Activated B cell treated with CpG ODN at 0.5 μM for 24 hours (primary cell): Measurements from ENCODE around the gene FAM186B. TPM values are rescaled to one million over a fixed set of nuclear protein-coding genes. Genes with fewer than 3 reads are reported as not detected.

Experiments used
- ATAC-seq: fragments of 200-7000 bp; cut with Tn5 transposase; one replicate; pipeline ENCODE4 v1.10.0; 2021; ENCODE audit warnings: low read depth, mild to moderate bottlenecking, moderate library complexity
- CTCF ChIA-PET: fragments of 350-600 bp; sonication (Branson Sonifier 250); formaldehyde crosslinking; loops from one replicate; lab custom pipeline; 2021; ENCODE audit warnings: antibody characterized with exemption; lab: Charles Lee
- POLR2A ChIA-PET: fragments of 350-600 bp; sonication (Branson Sonifier 250); formaldehyde crosslinking; loops from one replicate; lab custom pipeline; 2021; ENCODE audit warnings: antibody characterized with exemption; lab: Charles Lee
- DNase-seq: peaks from one replicate; pipeline ENCODE4 v3.0.0; 2022
- H3K27ac Mint-ChIP-seq: one replicate; pipeline ENCODE4 v1.8.0; 2020; ENCODE audit warnings: mixed read lengths
- H3K27me3 Mint-ChIP-seq: one replicate; pipeline ENCODE4 v1.8.0; 2021; ENCODE audit warnings: mixed read lengths
- H3K36me3 Mint-ChIP-seq: one replicate; pipeline ENCODE4 v1.8.0; 2021; ENCODE audit warnings: low read depth, mixed read lengths
- H3K4me1 Mint-ChIP-seq: one replicate; pipeline ENCODE4 v1.8.0; 2021; ENCODE audit warnings: mixed read lengths
- H3K4me3 Mint-ChIP-seq: one replicate; pipeline ENCODE4 v1.8.0; 2020; ENCODE audit warnings: mild to moderate bottlenecking, mixed read lengths
- H3K9me3 Mint-ChIP-seq: one replicate; pipeline ENCODE4 v1.8.0; 2020; ENCODE audit warnings: mixed read lengths
- CTCF ChIP-seq: fragments of 200-600 bp; IDR thresholded peaks from one replicate; pipeline ENCODE4 v1.8.0; 2022; ENCODE audit warnings: antibody characterized with exemption, mild to moderate bottlenecking
- intact Hi-C: fragments of 100-400 bp; cut with micrococcal nuclease; formaldehyde crosslinking; loops from one replicate; pipeline ENCODE4 v1.15.1; 2024
- total RNA-seq: library from RNA; stranded (reverse); gene quantifications from 2 replicates; pipeline ENCODE4 v1.2.3, GENCODE V29; 2022

The FAM186B gene
- total RNA-seq, 1 donor from 2014 or later, result 1.5 TPM

DNA sequence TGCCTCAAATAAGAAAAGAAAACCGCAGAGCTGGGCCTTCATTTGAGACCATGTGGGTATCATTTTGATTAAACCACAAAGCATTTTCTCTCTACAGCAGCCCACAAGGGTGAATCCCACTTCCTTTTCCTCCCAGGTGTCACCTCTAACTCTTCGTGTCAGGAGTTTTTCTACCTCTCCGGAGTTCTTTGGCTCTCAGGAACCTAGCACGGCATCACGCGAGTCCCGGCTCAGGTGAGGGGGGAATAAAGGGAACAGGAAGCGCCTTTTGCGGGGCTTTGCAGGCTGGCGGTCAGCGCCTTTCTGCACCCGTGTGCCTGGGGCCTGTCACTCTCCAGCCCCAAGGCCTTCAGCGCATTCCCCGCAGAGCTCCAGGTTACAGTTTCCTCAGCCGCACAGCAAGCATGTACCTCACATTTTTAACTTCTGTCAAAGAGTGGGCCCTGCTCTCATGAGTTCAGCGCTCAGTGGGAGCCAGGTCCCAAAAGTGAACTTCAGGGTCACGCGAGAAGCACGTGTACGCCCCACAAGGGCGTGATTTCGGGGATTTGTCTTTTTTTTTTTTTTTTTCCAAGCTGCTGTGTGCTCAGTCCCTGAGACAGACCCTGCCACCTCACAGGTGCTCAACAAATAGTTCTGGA is 17.2 kb upstream of the FAM186B start:
- H3K36me3 Mint-ChIP-seq, result no peaks in the 10 kb centered on the region
- DNase-seq (peak; percentile 42), ATAC-seq (peak; percentile 29)
- H3K27me3 Mint-ChIP-seq, result no peaks in the 10 kb centered on the region
- intact Hi-C loops, result loop anchor here (1.0 to 5.0 kb wide), 10 partner anchors 40 to 488 kb away; partner anchors contain the start of genes BCDIN3D, FMNL3, MCRS1 and SPATS2
- ChIA-PET CTCF (interaction anchor here (1.0 to 1.6 kb wide), 6 partner anchors 9 to 291 kb away, joined by 3 to 6 read pairs (median 4); no protein-coding TSS in a partner anchor), POLR2A (interaction anchor here (0.6 to 2.5 kb wide), 29 partner anchors 10 to 769 kb away, joined by 3 to 23 read pairs (median 4); partner anchors contain the start of genes BCDIN3D, COX14, FKBP11 and FMNL3)
- no peak for TF ChIP-seq CTCF
- H3K9me3 Mint-ChIP-seq, result no peaks in the 10 kb centered on the region
- peaks cover 25% of the 10 kb centered on the region for H3K4me1 Mint-ChIP-seq
- H3K27ac Mint-ChIP-seq, result peak overlapping the region; percentile 86
- H3K4me3 Mint-ChIP-seq, result peak overlapping the region; percentile 88

DNA sequence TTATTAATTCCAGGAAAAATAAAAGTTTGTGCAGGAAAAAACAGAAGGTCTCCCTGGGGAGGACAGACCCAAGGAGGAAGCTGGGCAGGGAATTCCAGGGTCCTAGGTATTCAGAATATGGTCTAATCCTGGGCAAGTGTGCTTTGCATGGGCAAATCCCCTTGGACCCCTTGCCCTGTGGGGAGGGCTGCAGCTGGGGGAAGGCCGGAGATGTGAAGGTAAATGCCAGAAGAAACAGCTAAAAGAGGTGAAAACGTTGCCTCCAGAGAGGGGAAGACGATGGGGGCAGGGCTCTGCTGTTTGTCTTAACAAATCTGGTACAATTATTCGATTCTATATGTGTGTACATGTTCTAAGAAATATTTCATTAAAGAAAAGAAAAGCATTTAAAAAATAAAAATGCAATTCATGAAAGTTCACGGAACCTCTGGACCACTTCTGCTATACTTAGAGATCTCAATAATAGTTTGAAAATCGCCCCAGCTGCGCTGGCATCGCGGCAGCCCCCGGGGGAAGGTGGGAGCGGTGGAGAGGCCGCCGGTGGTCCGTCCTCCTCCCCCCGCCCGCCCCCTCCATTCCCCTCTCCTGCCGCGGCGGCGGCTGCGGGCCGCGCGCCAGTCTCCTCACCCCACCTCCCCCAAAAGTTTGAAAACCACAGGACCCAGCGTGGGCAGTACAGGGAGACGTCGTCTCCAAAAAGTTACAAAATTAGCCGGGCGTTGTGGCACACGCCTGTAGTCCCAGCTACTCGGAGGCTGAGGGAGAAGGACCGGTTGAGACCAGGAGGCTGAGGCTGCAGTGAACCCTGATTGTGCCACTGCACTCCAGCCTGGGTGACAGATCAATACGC is 16.4 kb upstream of the FAM186B start:
- TF ChIP-seq CTCF, result no peak
- peak overlapping the region; percentile 86 for H3K27ac Mint-ChIP-seq
- intact Hi-C loops, result loop anchor here (1.0 to 5.0 kb wide), 6 partner anchors 40 to 489 kb away; partner anchors contain the start of genes BCDIN3D, SPATS2 and TROAP
- peak overlapping the region; percentile 88 for H3K4me3 Mint-ChIP-seq
- H3K36me3 Mint-ChIP-seq, result no peaks in the 10 kb centered on the region
- DNase-seq, result no peak
- CTCF ChIA-PET, result interaction anchor here (1.6 kb wide), 1 partner anchor 290 kb away, joined by 4 read pairs; no protein-coding TSS in a partner anchor
- peaks cover 25% of the 10 kb centered on the region for H3K4me1 Mint-ChIP-seq
- H3K27me3 Mint-ChIP-seq, result no peaks in the 10 kb centered on the region
- ATAC-seq, result no peak
- POLR2A ChIA-PET, result interaction anchor here (0.6 to 2.5 kb wide), 16 partner anchors 11 to 663 kb away, joined by 3 to 23 read pairs (median 4); partner anchors contain the start of genes BCDIN3D, LIMA1, MCRS1 and NCKAP5L
- no peaks in the 10 kb centered on the region for H3K9me3 Mint-ChIP-seq

DNA sequence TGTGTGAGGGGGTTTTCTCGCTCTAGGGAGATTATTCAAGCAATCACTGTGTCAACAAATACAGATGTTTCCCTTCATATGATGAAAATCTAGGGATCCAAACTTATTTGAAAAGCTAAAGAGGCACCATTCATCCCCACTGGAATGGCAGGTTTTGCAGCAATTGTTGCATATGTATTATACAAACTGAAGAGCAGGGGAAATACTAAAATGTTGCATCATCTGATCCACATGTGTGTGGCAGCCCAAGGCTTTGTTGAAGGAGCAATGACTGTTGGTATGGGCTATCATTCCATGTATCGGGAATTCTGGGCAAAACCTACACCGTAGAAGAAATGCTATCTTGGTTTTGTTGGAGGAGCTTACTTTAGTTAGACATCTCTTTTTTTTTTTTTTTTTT is 13.8 kb upstream of the FAM186B start:
- no peaks in the 10 kb centered on the region for H3K9me3 Mint-ChIP-seq
- no peaks in the 10 kb centered on the region for H3K36me3 Mint-ChIP-seq
- H3K4me3 Mint-ChIP-seq, result no peak overlapping the region
- H3K27me3 Mint-ChIP-seq, result peaks cover 2% of the 10 kb centered on the region
- ChIA-PET POLR2A (interaction anchor here (0.7 to 1.0 kb wide), 2 partner anchors 52 to 122 kb away, joined by 4 to 6 read pairs; partner anchors contain the start of gene TMBIM6), CTCF (interaction anchor here (0.6 kb wide), 1 partner anchor 215 kb away, joined by 4 read pairs; no protein-coding TSS in a partner anchor)
- DNase-seq, result no peak
- H3K4me1 Mint-ChIP-seq, result peaks cover 25% of the 10 kb centered on the region
- intact Hi-C loops, result no loop called here
- H3K27ac Mint-ChIP-seq, result no peak overlapping the region
- no peak for ATAC-seq
- no peak for TF ChIP-seq CTCF

DNA sequence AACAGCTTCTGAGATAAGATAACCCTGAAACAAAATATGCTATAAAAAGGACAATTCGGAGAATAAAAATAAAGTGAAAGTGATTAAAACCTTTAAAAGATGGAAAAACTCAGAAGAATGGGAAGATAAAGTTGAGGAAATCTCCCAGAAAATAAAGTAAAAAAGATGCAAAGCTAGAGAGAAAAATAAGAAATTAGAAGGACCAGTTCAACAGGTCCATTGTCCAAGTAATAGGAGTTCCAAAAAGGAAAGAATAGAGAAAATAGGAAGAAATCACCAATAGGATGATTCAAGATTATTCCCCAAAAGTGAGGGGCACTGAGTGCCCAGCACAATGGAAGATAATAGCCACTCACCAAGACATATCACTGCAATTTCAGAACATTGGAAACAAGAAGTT is 13.1 kb upstream of the FAM186B start:
- CTCF ChIA-PET, result no interaction called here
- Mint-ChIP-seq H3K4me1 (peaks cover 21% of the 10 kb centered on the region), H3K27ac (no peak overlapping the region), H3K9me3 (no peaks in the 10 kb centered on the region), H3K36me3 (no peaks in the 10 kb centered on the region), H3K27me3 (peaks cover 2% of the 10 kb centered on the region), H3K4me3 (no peak overlapping the region)
- POLR2A ChIA-PET, result interaction anchor here (1.0 kb wide), 1 partner anchor 123 kb away, joined by 6 read pairs; the partner anchor contains the start of gene TMBIM6
- TF ChIP-seq CTCF, result no peak
- intact Hi-C loops, result no loop called here
- ATAC-seq (no peak), DNase-seq (no peak)
